GM10248 (cell line): Measurements from ENCODE around the gene FBXL14.

ENCODE experiments used
- CTCF ChIA-PET: fragments of 300-600 bp; sonication (Branson Sonifier 250); formaldehyde crosslinking; extraction: SDS; loops from one replicate; lab custom pipeline; 2021; ENCODE audit warnings: antibody characterized with exemption; lab: Yijun Ruan, JAX
- POLR2A ChIA-PET: fragments of 350-650 bp; sonication (Branson Sonifier 250); formaldehyde crosslinking; extraction: SDS; loops from one replicate; lab custom pipeline; 2020; ENCODE audit warnings: antibody characterized with exemption; lab: Yijun Ruan, JAX
- DNase-seq: peaks from one replicate; pipeline ENCODE4 v3.0.0; 2012; ENCODE audit errors: extremely low spot score
- CTCF ChIP-seq: IDR thresholded peaks from 2 replicates; pipeline ENCODE4 v1.5.1; 2012; ENCODE audit warnings: mild to moderate bottlenecking, low read depth; ENCODE audit errors: extremely low read depth, missing control alignments, control extremely low read depth

The FBXL14 gene

GRCh38 chr12:1576410-1577241, 17.8 kb downstream of the FBXL14 start:
- no peak for DNase-seq
- no peak for TF ChIP-seq CTCF
- ChIA-PET CTCF (interaction anchor here (1.2 to 4.3 kb wide), 4 partner anchors 8 to 458 kb away, joined by 3 to 26 read pairs (median 4); no protein-coding TSS in a partner anchor), POLR2A (no interaction called here)

GRCh38 chr12:1575408-1576401, 18.7 kb downstream of the FBXL14 start:
- no peak for TF ChIP-seq CTCF
- DNase-seq, result no peak
- ChIA-PET POLR2A (no interaction called here), CTCF (interaction anchor here (0.9 to 4.3 kb wide), 3 partner anchors 9 to 458 kb away, joined by 3 to 26 read pairs (median 4); no protein-coding TSS in a partner anchor)

- no peak for TF ChIP-seq CTCF
- ChIA-PET CTCF (interaction anchor here (0.9 to 2.5 kb wide), 3 partner anchors 8 to 457 kb away, joined by 3 to 15 read pairs (median 4); no protein-coding TSS in a partner anchor), POLR2A (no interaction called here)
- DNase-seq, result no peak
Observed at GRCh38 chr12:1574865-1575259, 19.5 kb downstream of the FBXL14 start.

GRCh38 chr12:1573960-1574864, 20.2 kb downstream of the FBXL14 start:
- no peak for DNase-seq
- TF ChIP-seq CTCF, result no peak
- ChIA-PET CTCF (interaction anchor here (0.9 to 2.5 kb wide), 4 partner anchors 9 to 457 kb away, joined by 3 to 15 read pairs (median 4); no protein-coding TSS in a partner anchor), POLR2A (interaction anchor here (0.6 kb wide), 1 partner anchor 645 kb away, joined by 3 read pairs; no protein-coding TSS in a partner anchor)

- TF ChIP-seq CTCF, result no peak
- no peak for DNase-seq
- ChIA-PET CTCF (interaction anchor here (0.8 to 2.5 kb wide), 2 partner anchors 11 to 14 kb away, joined by 4 to 15 read pairs; no protein-coding TSS in a partner anchor), POLR2A (no interaction called here)
Observed at GRCh38 chr12:1572731-1573130, 21.6 kb downstream of the FBXL14 start.
